ENCODE results near the gene BANP.

- TF ChIP-seq POLR2AphosphoS5 (IDR thresholded peaks at IDR 0.05; ENCODE audit: low read depth, low read length) (no peak), CTCF (IDR thresholded peaks at IDR 0.05) (no peak; the same call in 1 of the 2 replicates), REST (IDR thresholded peaks at IDR 0.05; ENCODE audit: insufficient read depth in 1 of 2, low read depth in 2 of 2, low read length in 1 of 2) (no peak), SIN3A (IDR thresholded peaks at IDR 0.05; ENCODE audit: borderline replicate concordance, insufficient read depth, low read depth, low read length) (no peak), TCF7L2 (IDR thresholded peaks at IDR 0.05; ENCODE audit: low read depth, low read length) (no peak)
These were observed 5.4 kb downstream of the BANP start for GRCh38 chr16:87956365-87957231.
